GM11168 (cell line): ENCODE data around the gene SLC9C1.

Experiments
- in situ Hi-C: fragments of 300-500 bp; cut with MboI; formaldehyde crosslinking; loops from one replicate; pipeline ENCODE4 v1.12.0; 2022; ENCODE audit warnings: low sequenced_read_pairs; ENCODE audit not compliant: unreplicated experiment

The SLC9C1 gene

DNA sequence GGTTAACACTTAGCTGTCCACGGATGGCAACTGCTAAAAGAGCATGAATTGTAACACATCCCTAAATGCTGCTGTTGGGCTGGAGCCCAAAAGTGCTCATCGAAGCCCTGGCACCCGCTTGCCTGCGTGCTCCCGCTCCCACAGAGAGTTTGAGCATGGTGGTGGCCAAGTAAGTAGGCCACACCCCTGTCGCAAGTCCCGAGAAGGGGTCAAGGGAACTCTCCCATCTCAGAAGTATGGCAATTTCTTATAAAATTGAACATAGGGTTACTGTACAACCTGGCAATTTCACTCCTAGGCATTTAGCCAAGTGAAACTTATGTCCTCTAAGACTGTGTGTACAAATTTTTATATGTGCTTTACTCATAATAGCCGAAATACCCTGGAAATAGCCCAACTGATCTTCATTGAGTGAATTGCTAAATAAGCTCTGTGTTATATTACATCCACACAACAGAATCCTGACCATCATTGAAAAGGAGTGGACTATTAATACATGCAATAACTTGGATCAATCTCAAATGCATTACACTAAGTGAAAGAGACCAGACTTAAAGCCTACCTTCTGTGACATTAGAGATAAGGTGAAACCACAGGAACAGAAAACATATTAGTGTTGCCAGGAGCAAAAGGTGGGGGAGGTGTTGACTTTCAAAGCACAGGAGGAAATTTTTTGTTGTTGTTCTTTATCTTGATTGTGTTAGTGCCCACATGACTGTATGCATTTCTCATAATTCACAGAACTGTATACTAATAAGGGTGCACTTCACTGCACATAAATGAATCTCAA, 159.5 kb downstream of the SLC9C1 start:
- in situ Hi-C loops = loop anchor here (5.0 kb wide), 1 partner anchor 158 kb away; the partner anchor contains the start of gene SLC9C1

DNA sequence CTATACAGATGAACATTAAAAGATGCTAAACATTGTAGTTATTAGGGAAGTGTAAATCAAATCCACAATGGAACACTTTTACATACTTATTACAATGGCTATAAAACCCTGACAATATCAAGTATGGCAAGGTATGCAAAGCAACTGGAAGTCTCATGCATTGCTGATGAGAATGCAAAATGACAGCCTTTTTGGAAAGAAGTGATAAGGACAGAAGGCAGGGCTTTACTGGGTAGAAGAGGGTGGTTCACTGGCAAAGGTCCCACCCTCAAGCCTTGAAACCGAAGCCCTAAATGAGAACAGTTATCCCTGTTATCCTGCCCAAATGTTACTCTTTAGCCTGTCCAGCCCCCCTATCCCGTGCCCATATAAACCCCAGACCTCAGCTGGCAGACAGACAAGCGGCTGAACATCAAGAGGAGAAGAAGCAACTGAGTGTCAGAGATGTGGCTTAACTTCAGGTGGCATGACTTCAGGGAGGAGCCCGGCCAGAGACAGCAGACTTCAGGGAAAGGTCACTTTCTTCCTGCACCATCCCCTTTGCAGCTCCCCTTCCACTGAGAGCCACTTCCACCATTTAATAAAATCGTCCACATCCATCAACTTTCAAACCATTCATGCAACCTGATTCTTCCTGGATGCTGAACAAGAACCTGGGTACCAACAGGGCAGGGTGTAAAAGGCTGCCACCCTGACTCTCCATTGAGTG, 160.2 kb downstream of the SLC9C1 start:
- in situ Hi-C loops = no loop called here

GRCh38 chr3:112132975-112133448, 161.0 kb downstream of the SLC9C1 start, which contains the start of gene GCSAM:
TSS of gene GCSAM (minus strand) at chr3:112133248. CDS start at chr3:112133120, 128 bp downstream.
- in situ Hi-C loops = no loop called here

- in situ Hi-C loops = no loop called here
These were observed 161.5 kb downstream of the SLC9C1 start for GRCh38 chr3:112132554-112132953.

- in situ Hi-C loops = no loop called here
These were observed 161.9 kb downstream of the SLC9C1 start for GRCh38 chr3:112132088-112132487.

DNA sequence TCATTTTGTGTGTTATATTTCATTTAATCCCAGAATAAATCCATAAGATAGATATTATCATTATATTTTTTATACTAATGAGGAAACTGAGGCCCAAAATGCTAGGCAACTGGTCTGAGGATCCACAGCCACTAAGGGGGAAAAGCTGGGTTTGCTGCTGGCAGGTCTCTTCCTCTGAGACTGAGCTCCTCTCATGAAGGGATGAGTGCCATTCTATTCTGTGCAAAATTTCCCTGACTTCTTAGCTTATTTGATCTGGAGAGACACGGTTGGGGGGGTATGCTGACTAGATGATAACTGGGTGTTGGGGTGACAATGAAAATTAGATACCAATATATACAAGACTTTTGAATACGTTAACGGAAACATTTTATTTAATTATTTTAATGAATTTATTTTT, 162.9 kb downstream of the SLC9C1 start:
- in situ Hi-C loops = no loop called here

GRCh38 chr3:112130638-112130993, 163.4 kb downstream of the SLC9C1 start:
- in situ Hi-C loops = no loop called here

DNA sequence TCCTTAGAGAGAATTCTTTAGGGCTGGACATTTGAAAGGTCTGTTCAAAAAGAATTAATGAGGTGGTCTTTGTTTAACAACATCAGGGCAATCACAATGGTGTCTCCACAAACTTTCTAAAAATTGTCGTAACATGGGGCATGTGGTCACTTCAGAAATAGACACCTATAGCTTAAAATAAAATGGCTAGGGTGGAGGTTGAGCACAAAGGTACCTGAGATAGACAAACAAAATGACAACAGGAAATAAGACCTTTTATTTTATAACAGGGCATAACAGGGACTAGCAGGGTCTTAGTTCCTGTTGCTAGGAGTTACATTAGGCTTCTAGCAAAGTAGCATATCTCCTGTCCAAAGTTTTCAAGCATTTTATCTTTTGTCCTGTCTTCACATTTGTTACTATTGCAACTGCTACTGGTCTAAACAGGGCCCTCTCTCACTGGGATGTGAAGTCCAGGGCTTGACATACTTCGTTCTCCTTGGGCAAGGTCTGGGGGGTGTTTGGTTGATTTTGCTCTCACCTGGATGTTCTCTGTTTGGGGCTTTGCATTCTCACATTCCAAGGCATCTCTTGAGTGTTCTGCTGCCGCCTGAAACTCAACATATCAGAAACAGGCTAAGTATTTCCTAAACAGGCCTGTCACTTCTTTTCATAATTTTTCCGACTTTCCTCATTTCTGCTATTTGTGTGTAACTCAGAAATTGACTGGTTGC, 163.9 kb downstream of the SLC9C1 start:
- in situ Hi-C loops = no loop called here

- in situ Hi-C loops = no loop called here
These were observed 164.9 kb downstream of the SLC9C1 start for GRCh38 chr3:112128843-112129727.

GRCh38 chr3:112127522-112128494, 166.2 kb downstream of the SLC9C1 start:
- in situ Hi-C loops = no loop called here

DNA sequence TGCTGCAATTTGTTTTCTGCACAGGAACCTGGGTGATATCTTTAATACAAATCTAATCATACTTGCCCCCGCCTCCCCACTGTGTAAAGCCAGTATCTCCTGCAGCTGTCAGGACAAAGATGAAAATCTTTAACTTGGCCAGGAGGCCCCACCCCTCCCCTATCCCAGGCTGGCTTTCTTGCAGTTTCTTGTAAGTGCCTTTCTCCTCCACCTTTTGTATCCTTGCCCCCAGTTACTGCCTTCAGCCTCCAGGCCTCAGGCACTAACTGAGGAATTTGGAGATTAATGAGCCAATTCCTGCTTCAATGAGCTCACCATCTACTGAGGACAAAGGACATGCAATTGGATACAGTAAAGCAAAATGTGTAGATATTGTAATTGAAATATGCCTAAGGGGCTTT, 167.5 kb downstream of the SLC9C1 start:
- in situ Hi-C loops = no loop called here

DNA sequence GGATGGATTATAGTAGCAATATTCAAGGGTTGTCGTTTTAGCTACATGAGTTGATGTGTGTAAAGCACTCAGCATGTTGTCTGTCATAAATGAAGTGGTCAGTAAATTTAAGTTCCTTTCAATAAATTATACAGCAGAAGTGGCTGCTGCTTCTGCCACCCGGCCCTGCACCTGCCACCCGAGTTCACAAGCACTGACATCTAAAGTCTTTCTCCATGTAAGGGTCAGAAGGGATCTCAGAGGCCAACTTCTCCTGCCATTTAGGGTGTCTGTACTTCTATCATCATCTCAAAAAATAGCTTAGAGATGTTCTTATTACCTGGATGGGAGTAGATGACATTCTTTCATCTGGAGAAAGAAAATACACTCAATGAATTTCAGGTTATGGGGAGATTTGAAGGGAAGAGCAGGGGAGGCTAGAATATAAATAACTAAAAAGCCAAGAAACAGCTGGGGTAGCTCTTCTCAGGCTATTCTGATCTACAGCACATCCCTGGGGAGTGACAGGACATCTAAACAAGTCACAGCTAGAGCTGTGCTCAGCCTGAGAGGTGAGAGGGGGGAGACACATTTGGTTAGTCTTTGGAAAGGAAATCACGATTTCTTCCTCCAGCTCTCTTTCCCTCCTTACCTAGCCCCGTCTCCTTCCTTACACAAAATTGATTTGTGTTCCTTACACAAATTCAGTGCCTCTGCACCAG, 169.0 kb downstream of the SLC9C1 start:
- in situ Hi-C loops = no loop called here

DNA sequence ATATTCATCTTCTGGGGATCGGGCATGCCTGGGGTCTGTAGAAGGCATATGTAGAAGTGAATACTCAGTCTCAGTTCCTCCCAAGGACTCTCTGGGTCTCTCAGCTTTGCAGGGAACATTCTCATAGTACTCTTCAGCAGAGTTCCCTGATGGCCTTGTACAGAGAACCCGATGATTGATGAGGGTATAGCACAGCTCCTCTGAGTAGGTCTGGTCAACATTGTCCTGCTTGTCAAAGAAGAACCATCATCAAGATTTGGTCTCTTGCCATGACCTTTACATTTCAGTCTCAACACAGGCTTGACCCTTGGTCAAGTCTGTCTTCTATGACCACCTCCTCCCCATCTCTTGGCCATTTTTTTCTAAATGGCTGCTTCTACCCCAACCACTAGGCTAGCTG, 170.5 kb downstream of the SLC9C1 start:
- in situ Hi-C loops = no loop called here

- in situ Hi-C loops = no loop called here
These were observed 171.1 kb downstream of the SLC9C1 start for GRCh38 chr3:112122870-112123269.

GRCh38 chr3:112121577-112122547, 172.2 kb downstream of the SLC9C1 start:
- in situ Hi-C loops = no loop called here

DNA sequence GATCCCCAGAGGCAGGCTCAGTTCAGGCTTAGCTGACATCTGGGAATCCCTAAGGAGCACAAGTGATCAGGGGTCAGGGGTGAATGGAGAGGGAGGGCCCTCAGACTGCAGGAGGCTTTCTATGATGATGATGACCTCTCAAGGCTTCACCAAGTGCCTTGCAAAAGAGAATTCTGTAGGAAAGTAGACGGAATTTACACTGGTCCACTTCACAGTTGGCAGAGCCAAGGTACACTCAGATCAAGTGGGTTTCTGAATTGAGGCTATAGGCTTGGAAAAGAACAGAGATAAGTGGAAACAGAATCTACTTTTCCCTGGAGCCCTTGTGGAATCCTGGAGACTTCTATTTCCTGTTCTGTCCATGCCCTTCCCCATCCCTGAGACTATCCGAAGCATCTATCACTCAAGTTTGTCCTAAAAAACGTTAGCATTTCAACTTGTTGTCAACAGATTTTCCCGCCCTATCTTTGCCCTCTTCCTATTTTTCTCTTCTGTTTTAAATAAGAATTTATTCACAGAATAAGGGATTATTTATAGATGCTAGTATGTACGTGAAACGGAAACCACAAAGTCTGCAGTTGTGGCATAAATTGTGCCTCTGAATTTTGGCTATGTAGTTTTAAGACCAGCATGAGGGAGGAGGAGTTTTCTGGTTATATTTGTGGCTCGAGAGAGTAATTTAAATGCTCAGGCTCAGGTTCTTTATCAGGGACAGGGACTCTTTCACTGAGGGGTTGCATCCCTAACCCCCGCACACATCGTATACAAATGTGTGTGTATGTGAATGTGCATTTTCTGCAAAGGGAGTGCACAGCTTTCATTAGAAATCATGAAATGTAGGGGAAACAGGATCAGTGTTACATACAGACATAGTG, 173.8 kb downstream of the SLC9C1 start:
- in situ Hi-C loops = no loop called here
